SK-N-SH treated with all-trans-retinoic acid at 6 μM for 48 hours (cell line): ENCODE data around the gene KIAA0825.
A peak's percentile ranks its signal among the peaks of the same experiment; 100 is the strongest.

ENCODE experiments used
- ATAC-seq: fragments of 200-7000 bp; cut with Tn5 transposase; 3 replicates; pipeline ENCODE4 v1.9.1; 2020; ENCODE audit warnings: mild to moderate bottlenecking, moderate library complexity
- BACH2 ChIP-seq: fragments of 250-450 bp; sonication (Bioruptor Pico); IDR thresholded peaks from 2 replicates; pipeline ENCODE4 v1.9.0; 2021; ENCODE audit warnings: mild to moderate bottlenecking, borderline replicate concordance
- CREB5 ChIP-seq: fragments of 250-450 bp; sonication (Bioruptor Pico); IDR thresholded peaks from 2 replicates; pipeline ENCODE4 v1.5.1; 2020; ENCODE audit warnings: low read depth, mild to moderate bottlenecking, moderate library complexity
- CSDC2 ChIP-seq: fragments of 250-450 bp; sonication (Bioruptor Pico); IDR thresholded peaks from 2 replicates; pipeline ENCODE4 v1.5.0; 2020; ENCODE audit warnings: mild to moderate bottlenecking, moderate library complexity
- ESRRG ChIP-seq: fragments of 250-450 bp; sonication (Bioruptor Pico); IDR thresholded peaks from 2 replicates; pipeline ENCODE4 v1.6.1; 2021; ENCODE audit warnings: mild to moderate bottlenecking
- GLIS3 ChIP-seq: fragments of 250-450 bp; sonication (Bioruptor Pico); IDR thresholded peaks from 2 replicates; pipeline ENCODE4 v1.5.0; 2020; ENCODE audit warnings: mild to moderate bottlenecking, moderate library complexity
- ISL1 ChIP-seq: fragments of 250-450 bp; sonication (Bioruptor Pico); IDR thresholded peaks from 2 replicates; pipeline ENCODE4 v2.1.2; 2022; ENCODE audit warnings: mild to moderate bottlenecking, moderate library complexity
- OSR1 ChIP-seq: fragments of 250-450 bp; sonication (Bioruptor Pico); IDR thresholded peaks from 2 replicates; pipeline ENCODE4 v1.8.0; 2022; ENCODE audit warnings: moderate library complexity, mild to moderate bottlenecking, inconsistent platforms
- POU6F1 ChIP-seq: fragments of 250-450 bp; sonication (Bioruptor Pico); IDR thresholded peaks from 2 replicates; pipeline ENCODE4 v1.8.0; 2021; ENCODE audit warnings: low read depth, mild to moderate bottlenecking, moderate library complexity, borderline replicate concordance
- PPARA ChIP-seq: fragments of 250-450 bp; sonication (Bioruptor Pico); IDR thresholded peaks from 2 replicates; pipeline ENCODE4 v1.5.0; 2020; ENCODE audit warnings: mild to moderate bottlenecking, borderline replicate concordance
- TCF4 ChIP-seq: fragments of 250-450 bp; sonication (Bioruptor Pico); IDR thresholded peaks from 2 replicates; pipeline ENCODE4 v1.8.0; 2021; ENCODE audit warnings: mild to moderate bottlenecking, moderate library complexity, borderline replicate concordance
- TOX ChIP-seq: fragments of 250-450 bp; sonication (Bioruptor Pico); IDR thresholded peaks from 2 replicates; pipeline ENCODE4 v1.8.0; 2021; ENCODE audit warnings: mild to moderate bottlenecking, moderate library complexity, borderline replicate concordance
- TSHZ2 ChIP-seq: fragments of 250-450 bp; sonication (Bioruptor Pico); IDR thresholded peaks from 2 replicates; pipeline ENCODE4 v1.5.0; 2020; ENCODE audit warnings: mild to moderate bottlenecking, moderate library complexity
- ZC3H10 ChIP-seq: fragments of 250-450 bp; sonication (Bioruptor Pico); IDR thresholded peaks from 2 replicates; pipeline ENCODE4 v1.5.1; 2021; ENCODE audit warnings: mild to moderate bottlenecking, moderate library complexity
- ZFP30 ChIP-seq: fragments of 450-650 bp; formaldehyde crosslinking; IDR thresholded peaks from 2 replicates; pipeline ENCODE4 v1.5.0; 2022; ENCODE audit warnings: mild to moderate bottlenecking, moderate library complexity
- ZNF565 ChIP-seq: fragments of 450-650 bp; formaldehyde crosslinking; conservative IDR thresholded peaks from 2 replicates; pipeline ENCODE4 v1.5.0; 2020; ENCODE audit warnings: low read depth, mild to moderate bottlenecking, moderate library complexity
- ZNF70 ChIP-seq: fragments of 450-650 bp; formaldehyde crosslinking; IDR thresholded peaks from 2 replicates; pipeline ENCODE4 v1.5.0; 2020; ENCODE audit warnings: mild to moderate bottlenecking, moderate library complexity
- ZNF8 ChIP-seq: fragments of 450-650 bp; formaldehyde crosslinking; IDR thresholded peaks from 2 replicates; pipeline ENCODE4 v1.5.0; 2020; ENCODE audit warnings: mild to moderate bottlenecking, moderate library complexity
- TF ChIP-seq, protein P1 (sequence below): fragments of 250-450 bp; sonication (Bioruptor Pico); IDR thresholded peaks from 2 replicates; pipeline ENCODE4 v1.5.1; 2021; ENCODE audit warnings: mild to moderate bottlenecking, moderate library complexity
- TF ChIP-seq, protein P2 (sequence below): fragments of 250-450 bp; sonication (Bioruptor Pico); IDR thresholded peaks from 2 replicates; pipeline ENCODE4 v1.8.0; 2020; ENCODE audit warnings: mild to moderate bottlenecking, moderate library complexity, borderline replicate concordance

Gene KIAA0825

GRCh38 chr5:94111209-94112004 is 507.0 kb downstream of the KIAA0825 start:
- peak; percentile 98 for ATAC-seq
- TF ChIP-seq BACH2, result no peak
- peak; percentile 49; the same call in 1 of the 2 replicates for TF ChIP-seq ZNF8
- no peak for TF ChIP-seq ZFP30 (CRISPR knock-in tag)
- TF ChIP-seq OSR1, result no peak
- TF ChIP-seq ZNF565, result no peak
- no peak for TF ChIP-seq TSHZ2 (CRISPR knock-in tag)
- TF ChIP-seq ZC3H10 (CRISPR knock-in tag), result no peak
- TF ChIP-seq CREB5, result 0 out of 2 replicates have a peak, but pooled peaks have one; percentile 15
- TF ChIP-seq ZNF70 (CRISPR knock-in tag), result no peak
- no peak for TF ChIP-seq TOX (CRISPR knock-in tag)
- TF ChIP-seq ESRRG (CRISPR knock-in tag), result no peak
- TF ChIP-seq PPARA, result no peak
- TF ChIP-seq, protein P1, sequence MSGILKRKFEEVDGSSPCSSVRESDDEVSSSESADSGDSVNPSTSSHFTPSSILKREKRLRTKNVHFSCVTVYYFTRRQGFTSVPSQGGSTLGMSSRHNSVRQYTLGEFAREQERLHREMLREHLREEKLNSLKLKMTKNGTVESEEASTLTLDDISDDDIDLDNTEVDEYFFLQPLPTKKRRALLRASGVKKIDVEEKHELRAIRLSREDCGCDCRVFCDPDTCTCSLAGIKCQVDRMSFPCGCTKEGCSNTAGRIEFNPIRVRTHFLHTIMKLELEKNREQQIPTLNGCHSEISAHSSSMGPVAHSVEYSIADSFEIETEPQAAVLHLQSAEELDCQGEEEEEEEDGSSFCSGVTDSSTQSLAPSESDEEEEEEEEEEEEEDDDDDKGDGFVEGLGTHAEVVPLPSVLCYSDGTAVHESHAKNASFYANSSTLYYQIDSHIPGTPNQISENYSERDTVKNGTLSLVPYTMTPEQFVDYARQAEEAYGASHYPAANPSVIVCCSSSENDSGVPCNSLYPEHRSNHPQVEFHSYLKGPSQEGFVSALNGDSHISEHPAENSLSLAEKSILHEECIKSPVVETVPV (CRISPR knock-in tag), result no peak
- TF ChIP-seq TCF4 (CRISPR knock-in tag), result no peak
- TF ChIP-seq, protein P2, sequence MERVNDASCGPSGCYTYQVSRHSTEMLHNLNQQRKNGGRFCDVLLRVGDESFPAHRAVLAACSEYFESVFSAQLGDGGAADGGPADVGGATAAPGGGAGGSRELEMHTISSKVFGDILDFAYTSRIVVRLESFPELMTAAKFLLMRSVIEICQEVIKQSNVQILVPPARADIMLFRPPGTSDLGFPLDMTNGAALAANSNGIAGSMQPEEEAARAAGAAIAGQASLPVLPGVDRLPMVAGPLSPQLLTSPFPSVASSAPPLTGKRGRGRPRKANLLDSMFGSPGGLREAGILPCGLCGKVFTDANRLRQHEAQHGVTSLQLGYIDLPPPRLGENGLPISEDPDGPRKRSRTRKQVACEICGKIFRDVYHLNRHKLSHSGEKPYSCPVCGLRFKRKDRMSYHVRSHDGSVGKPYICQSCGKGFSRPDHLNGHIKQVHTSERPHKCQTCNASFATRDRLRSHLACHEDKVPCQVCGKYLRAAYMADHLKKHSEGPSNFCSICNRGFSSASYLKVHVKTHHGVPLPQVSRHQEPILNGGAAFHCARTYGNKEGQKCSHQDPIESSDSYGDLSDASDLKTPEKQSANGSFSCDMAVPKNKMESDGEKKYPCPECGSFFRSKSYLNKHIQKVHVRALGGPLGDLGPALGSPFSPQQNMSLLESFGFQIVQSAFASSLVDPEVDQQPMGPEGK (CRISPR knock-in tag), result no peak
- TF ChIP-seq ISL1 (CRISPR knock-in tag), result no peak
- 0 out of 2 replicates have a peak, but pooled peaks have one; percentile 14 for TF ChIP-seq GLIS3 (CRISPR knock-in tag)
- TF ChIP-seq POU6F1 (CRISPR knock-in tag), result no peak
- TF ChIP-seq CSDC2 (CRISPR knock-in tag), result no peak

GRCh38 chr5:94103514-94104245 is 514.7 kb downstream of the KIAA0825 start:
- ATAC-seq, result no peak
- TF ChIP-seq ZFP30 (CRISPR knock-in tag), result no peak
